ENCODE results near the gene SENP1. TPM values are rescaled to one million over a fixed set of nuclear protein-coding genes. Genes with fewer than 3 reads are reported as not detected.

SENP1 gene
- total RNA-seq, 1 experiment from 2014 or later, result 28.8 TPM

GRCh38 chr12:48016373-48017020, 89.4 kb downstream of the SENP1 start:
- Histone ChIP-seq H3K18ac (ENCODE audit: insufficient read length, low read depth, low read length) (no peak overlapping the region), H3K9me3 (ENCODE audit: control insufficient read depth, low read depth, low read length) (no peaks in the 10 kb centered on the region), H4K91ac (ENCODE audit: insufficient read length, low read depth, low read length) (no peak overlapping the region), H2BK120ac (ENCODE audit: low read depth, low read length, poor library complexity, severe bottlenecking) (no peak overlapping the region), H3K23ac (ENCODE audit: insufficient read length, low read depth, low read length) (no peak overlapping the region), H2BK15ac (ENCODE audit: low read depth, low read length) (no peak overlapping the region), H3T11ph (ENCODE audit: low read length) (no peak overlapping the region), H3K27me3 (ENCODE audit: insufficient read depth, low read length) (peaks cover 87% of the 10 kb centered on the region), H4K8ac (replicated peaks; ENCODE audit: insufficient read length, low read depth, low read length) (no peak overlapping the region), H3K27ac (ENCODE audit: insufficient read length, low read depth, low read length) (no peak overlapping the region), H3K14ac (ENCODE audit: insufficient read depth, low read length) (no peak overlapping the region), H3K79me2 (ENCODE audit: insufficient read depth, low read length) (no peaks in the 10 kb centered on the region), H2BK12ac (ENCODE audit: insufficient read length, low read depth, low read length) (no peak overlapping the region), H3K4ac (ENCODE audit: low read depth, low read length) (no peak overlapping the region), H2BK20ac (ENCODE audit: low read depth, low read length, poor library complexity, severe bottlenecking) (no peak overlapping the region), H3K56ac (ENCODE audit: insufficient read length, low read depth, low read length) (no peak overlapping the region), H3K79me1 (ENCODE audit: insufficient read depth, low read depth, low read length, poor library complexity, severe bottlenecking) (no peaks in the 10 kb centered on the region), H2AK5ac (ENCODE audit: insufficient read length, low read length) (no peak overlapping the region), H2BK5ac (ENCODE audit: insufficient read length, low read length) (no peak overlapping the region), H3K4me2 (ENCODE audit: insufficient read depth, insufficient read length, low read length) (no peak overlapping the region), H4K5ac (ENCODE audit: insufficient read length, low read depth, low read length) (no peak overlapping the region), H4K20me1 (ENCODE audit: control insufficient read depth, insufficient read depth, insufficient read length) (no peaks in the 10 kb centered on the region), H3K4me1 (ENCODE audit: insufficient read depth, low read length) (no peaks in the 10 kb centered on the region), H3K9ac (ENCODE audit: extremely low read depth, insufficient read length, low read length) (no peak overlapping the region), H3K23me2 (ENCODE audit: insufficient read length, low read depth, low read length, poor library complexity, severe bottlenecking) (no peaks in the 10 kb centered on the region), H2AFZ (ENCODE audit: low read length) (no peak overlapping the region)
- H3K4me3 Mint-ChIP-seq, result no peak overlapping the region; a peak in 1 of 5 replicates
- H3K27me3 Mint-ChIP-seq (ENCODE audit: low read depth), result peaks cover 100% of the 10 kb centered on the region
- no peak overlapping the region for H3K27ac Mint-ChIP-seq
- no peak for DNase-seq
- H3K36me3 Mint-ChIP-seq (ENCODE audit: insufficient read depth in 1 of 3, low read depth in 3 of 3), result no peaks in the 10 kb centered on the region
- H3K4me1 Mint-ChIP-seq, result peaks cover 1 to 3% of the 10 kb centered on the region in 2 experiments; a peak in 3 of 4 replicates
- WGBS (ENCODE audit: extremely low coverage, insufficient read length, low lambda C conversion rate), result no CpG with 5 or more reads among the region's 8 CpGs
- no peak for TF ChIP-seq CTCF (conservative IDR thresholded peaks at IDR 0.05)
- H3K9me3 Mint-ChIP-seq, result peaks cover 0 to 7% of the 10 kb centered on the region in 2 experiments; a peak in 2 of 5 replicates
